A549 treated with dexamethasone at 1 μM for 4 hours (cell line): ENCODE measurements around the gene ESCO1. TPM values are rescaled to one million over a fixed set of nuclear protein-coding genes. Genes with fewer than 3 reads are reported as not detected.

Experiments used
- total RNA-seq: library from RNA; stranded (reverse); fragments of 200-300 nt; extraction: Qiagen RNA extraction; gene quantifications from 5 replicates; pipeline ENCODE4 v1.2.3, GENCODE V29; 2022

ESCO1 gene
- 8.7 to 11.6 TPM (median 9.4 TPM) in 5 replicates for total RNA-seq

DNA sequence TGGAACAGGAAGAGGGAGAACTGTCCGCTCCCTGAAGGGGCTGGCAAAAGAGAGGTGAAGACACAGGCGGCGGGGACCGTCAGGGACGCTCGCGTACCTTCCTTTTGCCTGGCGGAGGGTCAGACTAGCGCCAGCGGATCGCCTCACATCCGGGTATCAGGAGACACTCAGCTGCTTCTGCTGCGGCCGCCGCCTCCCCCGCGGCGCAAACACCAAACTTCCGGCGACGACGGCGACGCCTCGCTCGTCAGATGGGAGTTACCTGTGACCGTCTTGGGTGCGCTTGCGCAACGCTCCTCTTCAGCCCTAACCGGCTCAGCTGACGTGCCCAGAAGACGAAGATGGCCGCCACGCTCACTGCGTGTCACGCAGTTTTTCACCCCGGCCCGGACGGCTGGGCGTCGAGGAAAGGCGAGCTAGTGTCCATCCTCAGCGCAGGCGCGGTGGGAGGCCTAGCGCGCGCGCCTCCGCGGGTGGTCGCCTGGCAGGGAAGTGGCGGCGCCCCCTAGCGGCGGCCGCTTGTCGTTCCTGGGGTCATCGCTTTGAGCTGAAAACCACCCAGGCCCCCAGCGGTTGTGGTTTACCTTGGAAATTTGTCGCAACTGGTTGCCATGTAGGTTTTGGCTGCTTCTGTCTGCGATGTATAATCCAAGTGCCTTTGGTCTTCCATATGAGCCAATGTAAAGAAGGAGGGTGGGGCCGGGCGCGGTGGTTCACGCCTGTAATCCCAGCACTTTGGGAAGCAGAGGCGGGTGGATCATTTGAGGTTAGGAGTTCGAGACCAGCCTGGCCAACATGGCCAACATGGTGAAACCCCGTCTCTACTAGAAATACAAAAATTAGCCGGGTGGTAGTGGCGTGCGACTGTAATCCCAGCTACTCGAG, at the start of gene ESCO1:
Gene ESCO1 (minus strand): TSS at position 179 of the 885 bp plus-strand sequence. CDS start 25,861 bp downstream, outside the sequence.

GRCh38 chr18:21612125-21613039, 11.9 kb upstream of the ESCO1 start, which contains the start of gene SNRPD1:
Gene SNRPD1 (plus strand): TSS chr18:21612314. CDS start chr18:21612430, 116 bp downstream.

Other genes with a start within 250 kb of the ESCO1 start
- 155 to 215 TPM (median 164 TPM) in 5 replicates for gene SNRPD1, start 11.6 kb upstream of the ESCO1 start, total RNA-seq
- 15.9 to 19.3 TPM (median 18.1 TPM) in 5 replicates for gene ABHD3, start 104.1 kb upstream of the ESCO1 start, total RNA-seq
- 5.2 to 11.9 TPM (median 10.0 TPM) in 5 replicates for gene MIB1, start 140.1 kb upstream of the ESCO1 start, total RNA-seq